Skeletal muscle tissue (tissue), 4 donors: Measurements from ENCODE around the gene YARS2. TPM values are rescaled to one million over a fixed set of nuclear protein-coding genes. Genes with fewer than 3 reads are reported as not detected.

Experiments
- H3K27ac ChIP-seq: one replicate; pipeline ENCODE4 v1.7.0; 2013; ENCODE audit warnings: mild to moderate bottlenecking, low read depth, low read length, inconsistent platforms
- H3K27me3 ChIP-seq, 3 donors: one replicate each; pipeline ENCODE4 v1.7.0; 2013; ENCODE audit warnings: low read length in 3 of 3; ENCODE audit not compliant: control insufficient read depth in 3 of 3, insufficient read depth in 3 of 3
- H3K36me3 ChIP-seq, 3 donors: one replicate each; pipeline ENCODE4 v1.7.0; 2013; ENCODE audit warnings: low read length in 3 of 3; ENCODE audit not compliant: control insufficient read depth in 3 of 3, insufficient read depth in 3 of 3
- H3K4me1 ChIP-seq, 3 donors: one replicate each; pipeline ENCODE4 v1.7.0; 2013; ENCODE audit warnings: low read length in 3 of 3, mild to moderate bottlenecking in 3 of 3; ENCODE audit not compliant: control insufficient read depth in 3 of 3, insufficient read depth in 3 of 3
- H3K4me3 ChIP-seq, 3 donors: one replicate each; pipeline ENCODE4 v1.7.0; 2013; ENCODE audit warnings: low read length in 3 of 3
- H3K9ac ChIP-seq, 3 donors: one replicate each; pipeline ENCODE4 v1.7.0; 2013; ENCODE audit warnings: low read length in 3 of 3, mild to moderate bottlenecking in 3 of 3, moderate library complexity in 2 of 3, low read depth in 1 of 3
- H3K9me3 ChIP-seq, 3 donors: one replicate each; pipeline ENCODE4 v1.7.0; 2013; ENCODE audit warnings: low read length in 3 of 3; ENCODE audit not compliant: control insufficient read depth in 3 of 3
- total RNA-seq: library from RNA; depleted of rRNA; stranded (reverse); fragments of >200 nt; gene quantifications from one replicate; pipeline ENCODE4 v1.2.3, GENCODE V29; 2014
- donor health status: Osteomylitis.

YARS2 gene
- total RNA-seq, 1 donor from 2014 or later = 31.3 TPM

- H3K9me3 ChIP-seq = no peaks in the 10 kb centered on the region
- H3K27ac ChIP-seq = peak overlapping the region; percentile 76
- peaks cover 14 to 19% (median 17%) of the 10 kb centered on the region in 3 donors for H3K4me1 ChIP-seq
- no peaks in the 10 kb centered on the region for H3K27me3 ChIP-seq
- H3K9ac ChIP-seq = peak overlapping the region; percentile 88 to 95 (median 92)
- peak overlapping the region; percentile 90 to 98 (median 91) for H3K4me3 ChIP-seq
- peaks cover 17 to 24% (median 21%) of the 10 kb centered on the region in 3 donors for H3K36me3 ChIP-seq
Measured at GRCh38 chr12:32755051-32755653, 545 bp downstream of the YARS2 start.

GRCh38 chr12:32754111-32754510 is 1.6 kb downstream of the YARS2 start:
- peak overlapping the region in 1 of 3 donors; percentile 91 for H3K4me3 ChIP-seq

GRCh38 chr12:32753605-32754004 is 2.1 kb downstream of the YARS2 start:
- H3K4me1 ChIP-seq = peaks cover 14 to 19% (median 17%) of the 10 kb centered on the region in 3 donors
- H3K36me3 ChIP-seq = peaks cover 21 to 34% (median 33%) of the 10 kb centered on the region in 3 donors
- H3K27ac ChIP-seq = no peak overlapping the region
- H3K4me3 ChIP-seq = no peak overlapping the region
- H3K9ac ChIP-seq = no peak overlapping the region
- H3K27me3 ChIP-seq = no peaks in the 10 kb centered on the region
- no peaks in the 10 kb centered on the region for H3K9me3 ChIP-seq

More at GRCh38 chr12:32754111-32754510, 1.6 kb downstream of the YARS2 start:
- Histone ChIP-seq H3K36me3 (peaks cover 19 to 29% (median 29%) of the 10 kb centered on the region in 3 donors), H3K27me3 (no peaks in the 10 kb centered on the region), H3K4me1 (peaks cover 14 to 19% (median 17%) of the 10 kb centered on the region in 3 donors), H3K9me3 (no peaks in the 10 kb centered on the region), H3K9ac (no peak overlapping the region), H3K27ac (peak overlapping the region; percentile 76)

GRCh38 chr12:32743264-32743663 is 12.4 kb downstream of the YARS2 start:
- H3K4me1 ChIP-seq = no peaks in the 10 kb centered on the region
- H3K36me3 ChIP-seq = peaks cover 6 to 65% (median 55%) of the 10 kb centered on the region in 3 donors
- no peak overlapping the region for H3K4me3 ChIP-seq
- no peak overlapping the region for H3K9ac ChIP-seq
- no peak overlapping the region for H3K27ac ChIP-seq
- H3K27me3 ChIP-seq = no peaks in the 10 kb centered on the region
- no peaks in the 10 kb centered on the region for H3K9me3 ChIP-seq

- no peak overlapping the region for H3K27ac ChIP-seq
- H3K4me1 ChIP-seq = no peaks in the 10 kb centered on the region
- no peaks in the 10 kb centered on the region for H3K27me3 ChIP-seq
- peaks cover 6 to 60% (median 48%) of the 10 kb centered on the region in 3 donors for H3K36me3 ChIP-seq
- no peaks in the 10 kb centered on the region for H3K9me3 ChIP-seq
- H3K9ac ChIP-seq = no peak overlapping the region
- no peak overlapping the region for H3K4me3 ChIP-seq
Measured at GRCh38 chr12:32742133-32742532, 13.6 kb downstream of the YARS2 start.

GRCh38 chr12:32739279-32739678 is 16.4 kb downstream of the YARS2 start:
- Histone ChIP-seq H3K27me3 (no peaks in the 10 kb centered on the region), H3K9me3 (no peaks in the 10 kb centered on the region), H3K4me3 (no peak overlapping the region), H3K36me3 (peaks cover 6 to 46% (median 46%) of the 10 kb centered on the region in 3 donors), H3K4me1 (no peaks in the 10 kb centered on the region), H3K9ac (no peak overlapping the region), H3K27ac (no peak overlapping the region)

GRCh38 chr12:32737715-32738114 is 18.0 kb downstream of the YARS2 start:
- Histone ChIP-seq H3K4me1 (no peaks in the 10 kb centered on the region), H3K27me3 (no peaks in the 10 kb centered on the region), H3K9me3 (no peaks in the 10 kb centered on the region), H3K9ac (no peak overlapping the region), H3K27ac (no peak overlapping the region), H3K4me3 (no peak overlapping the region), H3K36me3 (peaks cover 6 to 39% (median 35%) of the 10 kb centered on the region in 3 donors)

GRCh38 chr12:32736445-32736844 is 19.3 kb downstream of the YARS2 start:
- Histone ChIP-seq H3K9me3 (no peaks in the 10 kb centered on the region), H3K4me1 (no peaks in the 10 kb centered on the region), H3K9ac (no peak overlapping the region), H3K36me3 (peaks cover 7 to 39% (median 27%) of the 10 kb centered on the region in 3 donors), H3K27ac (no peak overlapping the region), H3K4me3 (no peak overlapping the region), H3K27me3 (no peaks in the 10 kb centered on the region)

- H3K9ac ChIP-seq = no peak overlapping the region
- no peak overlapping the region for H3K4me3 ChIP-seq
- H3K36me3 ChIP-seq = peaks cover 11 to 28% (median 27%) of the 10 kb centered on the region in 3 donors
- H3K27me3 ChIP-seq = no peaks in the 10 kb centered on the region
- no peak overlapping the region for H3K27ac ChIP-seq
- no peaks in the 10 kb centered on the region for H3K9me3 ChIP-seq
- H3K4me1 ChIP-seq = no peaks in the 10 kb centered on the region
Measured at GRCh38 chr12:32734952-32735351, 20.7 kb downstream of the YARS2 start.

- H3K36me3 ChIP-seq = peaks cover 12 to 24% (median 22%) of the 10 kb centered on the region in 3 donors
- no peak overlapping the region for H3K4me3 ChIP-seq
- no peak overlapping the region for H3K27ac ChIP-seq
- no peak overlapping the region for H3K9ac ChIP-seq
- no peaks in the 10 kb centered on the region for H3K4me1 ChIP-seq
- no peaks in the 10 kb centered on the region for H3K9me3 ChIP-seq
- no peaks in the 10 kb centered on the region for H3K27me3 ChIP-seq
Measured at GRCh38 chr12:32727237-32727636, 28.5 kb downstream of the YARS2 start.
